GM23338 (cell line): ENCODE data around the gene RNF157. TPM values are rescaled to one million over a fixed set of nuclear protein-coding genes. Genes with fewer than 3 reads are reported as not detected.

Experiments used
- ATAC-seq: fragments of 200-7000 bp; cut with Tn5 transposase; 3 replicates; pipeline ENCODE4 v1.9.1; 2020
- DNase-seq: peaks from one replicate; pipeline ENCODE4 v3.0.0-alpha.2; 2015; ENCODE audit warnings: low spot score
- H2AFZ ChIP-seq: fragments of 200-600 bp; sonication (generic); 2 replicates; pipeline ENCODE4 v1.8.0; 2016; ENCODE audit warnings: antibody characterized with exemption, mild to moderate bottlenecking, moderate library complexity
- H3F3A ChIP-seq: fragments of 200-600 bp; sonication (generic); replicated peaks from 2 replicates; pipeline ENCODE4 v1.8.0; 2017; ENCODE audit warnings: antibody characterized with exemption, mixed run types, low read depth
- H3K27ac ChIP-seq: fragments of 200-600 bp; sonication (generic); 2 replicates; pipeline ENCODE4 v1.6.1; 2016; ENCODE audit warnings: low read depth
- H3K27me3 ChIP-seq: fragments of 200-600 bp; sonication (generic); 2 replicates; pipeline ENCODE4 v1.8.0; 2016; ENCODE audit warnings: mild to moderate bottlenecking, mixed run types, moderate library complexity; ENCODE audit not compliant: insufficient read depth
- H3K36me3 ChIP-seq: fragments of 200-600 bp; sonication (generic); 2 replicates; pipeline ENCODE4 v1.8.0; 2016; ENCODE audit warnings: mild to moderate bottlenecking; ENCODE audit not compliant: insufficient read depth
- H3K4me1 ChIP-seq: fragments of 200-600 bp; sonication (generic); 2 replicates; pipeline ENCODE4 v1.8.0; 2016; ENCODE audit warnings: mild to moderate bottlenecking, moderate library complexity; ENCODE audit not compliant: insufficient read depth
- H3K4me2 ChIP-seq: fragments of 200-600 bp; sonication (generic); 2 replicates; pipeline ENCODE4 v1.7.1; 2017; ENCODE audit warnings: mixed run types
- H3K4me3 ChIP-seq: fragments of 200-600 bp; sonication (generic); 2 replicates; pipeline ENCODE4 v1.6.1; 2016; ENCODE audit warnings: mixed run types
- H3K79me2 ChIP-seq: fragments of 200-600 bp; sonication (generic); replicated peaks from 2 replicates; pipeline ENCODE4 v1.8.0; 2017; ENCODE audit warnings: mild to moderate bottlenecking; ENCODE audit not compliant: insufficient read depth
- H3K9me2 ChIP-seq: fragments of 200-600 bp; sonication (generic); 2 replicates; pipeline ENCODE4 v1.8.0; 2017; ENCODE audit not compliant: insufficient read depth
- H4K20me1 ChIP-seq: fragments of 200-600 bp; sonication (generic); replicated peaks from 2 replicates; pipeline ENCODE4 v1.8.0; 2017; ENCODE audit warnings: mild to moderate bottlenecking; ENCODE audit not compliant: insufficient read depth
- H3K27ac Mint-ChIP-seq: 2 replicates; pipeline ENCODE4 v1.8.0; 2020; ENCODE audit warnings: inconsistent platforms, mild to moderate bottlenecking, moderate library complexity, mixed read lengths
- H3K27me3 Mint-ChIP-seq: 3 replicates; pipeline ENCODE4 v1.8.0; 2022; ENCODE audit warnings: low read depth, mild to moderate bottlenecking, moderate library complexity, mixed read lengths, inconsistent platforms; ENCODE audit not compliant: insufficient read depth, poor library complexity
- H3K36me3 Mint-ChIP-seq: 3 replicates; pipeline ENCODE4 v1.8.0; 2021; ENCODE audit warnings: low read depth, mild to moderate bottlenecking, inconsistent platforms, moderate library complexity, mixed read lengths
- H3K4me1 Mint-ChIP-seq: 3 replicates; pipeline ENCODE4 v1.8.0; 2020; ENCODE audit warnings: mild to moderate bottlenecking, inconsistent platforms, mixed read lengths
- H3K4me3 Mint-ChIP-seq: 3 replicates; pipeline ENCODE4 v1.8.0; 2021; ENCODE audit warnings: moderate library complexity, mild to moderate bottlenecking, inconsistent platforms, mixed read lengths
- H3K9me3 Mint-ChIP-seq: 3 replicates; pipeline ENCODE4 v1.8.0; 2020; ENCODE audit warnings: moderate library complexity, mild to moderate bottlenecking, inconsistent platforms, mixed read lengths
- EZH2 ChIP-seq: fragments of 200-600 bp; sonication (generic); IDR thresholded peaks from one replicate; pipeline ENCODE4 v1.8.0; 2017; ENCODE audit warnings: antibody characterized with exemption, mild to moderate bottlenecking, low read depth; ENCODE audit not compliant: unreplicated experiment
- NANOG ChIP-seq: IDR thresholded peaks from 2 replicates; pipeline ENCODE4 v1.6.1; 2016; ENCODE audit warnings: antibody characterized with exemption, borderline replicate concordance
- POLR2AphosphoS5 ChIP-seq: IDR thresholded peaks from 2 replicates; pipeline ENCODE4 v1.6.1; 2016; ENCODE audit warnings: antibody characterized with exemption, low read depth
- STAT1 ChIP-seq: IDR thresholded peaks from one replicate; pipeline ENCODE4 v1.6.1; 2016; ENCODE audit warnings: antibody characterized with exemption; ENCODE audit not compliant: unreplicated experiment
- ZNF114 ChIP-seq: fragments of 250-450 bp; sonication (Bioruptor Pico); IDR thresholded peaks from 2 replicates; pipeline ENCODE4 v1.5.0; 2020; ENCODE audit warnings: mild to moderate bottlenecking, moderate library complexity
- polyA plus RNA-seq: library from polyadenylated mRNA; unstranded; fragments of >200 nt; fragmentation: Nextera tagmentation; extraction: Ambion mirVana; gene quantifications from 2 replicates; pipeline ENCODE4 v1.2.1, GENCODE V29; 2016
- total RNA-seq: library from RNA; depleted of rRNA; stranded (reverse); fragments of >200 nt; shearing (Covaris generic); gene quantifications from 2 replicates; pipeline ENCODE4 v1.2.3, GENCODE V29; 2014
- TF ChIP-seq, protein P1 (sequence below): IDR thresholded peaks from 2 replicates; pipeline ENCODE4 v1.6.1; 2016; ENCODE audit warnings: antibody characterized with exemption
- TF ChIP-seq, protein P2 (sequence below), 2 experiments: fragments of 200-600 bp in 1 of 2; sonication (generic) in 1 of 2; conservative IDR thresholded peaks; 2 replicates each; pipeline versions ENCODE4 v1.5.1 to v1.6.1; 2016 to 2017; ENCODE audit warnings: antibody characterized with exemption in 2 of 2, low read depth in 2 of 2, mild to moderate bottlenecking in 2 of 2, moderate library complexity in 1 of 2
- TF ChIP-seq, protein P3 (sequence below): fragments of 250-450 bp; sonication (Bioruptor Pico); IDR thresholded peaks from 2 replicates; pipeline ENCODE4 v1.5.0; 2020; ENCODE audit warnings: mild to moderate bottlenecking, moderate library complexity

RNF157 gene
- total and polyA plus RNA-seq, 2 experiments from 2014 or later: 7.8 to 11.7 TPM

DNA sequence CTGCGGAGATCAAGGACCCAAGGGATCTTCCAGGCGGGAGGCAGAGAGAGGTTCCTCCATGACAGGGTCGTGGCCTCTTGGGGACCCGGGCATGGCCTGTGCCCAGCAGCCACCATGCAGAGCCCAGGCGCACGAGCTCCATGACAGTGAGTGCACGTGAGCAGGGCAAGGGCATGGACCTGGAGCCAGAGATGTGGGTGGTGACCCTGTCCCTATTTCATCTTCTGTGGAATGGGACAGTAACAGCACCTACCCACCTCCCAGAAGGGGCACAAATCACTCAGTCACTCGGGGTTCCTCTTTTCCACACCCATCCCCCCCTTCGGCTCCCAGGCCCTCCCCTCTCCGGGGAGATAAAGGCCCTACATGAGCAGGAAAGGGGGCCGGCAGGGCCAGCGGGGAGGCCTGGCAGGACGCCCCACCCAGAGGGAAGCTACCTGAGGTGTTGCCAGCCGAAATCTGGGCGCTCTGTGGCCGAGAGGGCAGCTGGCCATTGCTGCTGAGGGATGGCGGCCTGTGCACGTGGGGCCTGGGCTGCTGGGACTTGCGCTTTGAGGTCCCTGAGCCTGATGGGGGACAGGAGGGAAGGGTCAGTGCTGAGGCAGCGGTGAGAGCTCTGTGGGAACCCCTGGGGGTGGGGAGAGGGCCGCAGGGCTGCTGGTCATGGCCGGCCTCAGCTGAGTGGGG is 35.2 kb upstream of the RNF157 start:
- H2AFZ ChIP-seq: no peak overlapping the region
- H3K36me3 Mint-ChIP-seq: no peaks in the 10 kb centered on the region; the same call in 2 of the 3 replicates
- H3K27me3 Mint-ChIP-seq: peaks cover 16% of the 10 kb centered on the region
- no peaks in the 10 kb centered on the region for H3K36me3 ChIP-seq
- no peaks in the 10 kb centered on the region for H3K9me2 ChIP-seq
- H3K27me3 ChIP-seq: no peaks in the 10 kb centered on the region
- no peak overlapping the region for H3K4me3 Mint-ChIP-seq
- H3K4me3 ChIP-seq: no peak overlapping the region
- H3K9me3 Mint-ChIP-seq: no peaks in the 10 kb centered on the region
- H3F3A ChIP-seq: peaks cover 3% of the 10 kb centered on the region; the same call in 1 of the 2 replicates
- no peaks in the 10 kb centered on the region for H4K20me1 ChIP-seq
- no peak overlapping the region for H3K27ac Mint-ChIP-seq
- DNase-seq: no peak
- no peak for ATAC-seq
- H3K4me1 Mint-ChIP-seq: peaks cover 17% of the 10 kb centered on the region; the same call in 2 of the 3 replicates
- H3K4me2 ChIP-seq: no peak overlapping the region
- no peaks in the 10 kb centered on the region for H3K79me2 ChIP-seq
- H3K27ac ChIP-seq: no peak overlapping the region
- no peak for TF ChIP-seq ZNF114 (CRISPR knock-in tag)
- TF ChIP-seq EZH2: no peak
- no peak for TF ChIP-seq NANOG
- TF ChIP-seq POLR2AphosphoS5: no peak
- TF ChIP-seq, protein P1, sequence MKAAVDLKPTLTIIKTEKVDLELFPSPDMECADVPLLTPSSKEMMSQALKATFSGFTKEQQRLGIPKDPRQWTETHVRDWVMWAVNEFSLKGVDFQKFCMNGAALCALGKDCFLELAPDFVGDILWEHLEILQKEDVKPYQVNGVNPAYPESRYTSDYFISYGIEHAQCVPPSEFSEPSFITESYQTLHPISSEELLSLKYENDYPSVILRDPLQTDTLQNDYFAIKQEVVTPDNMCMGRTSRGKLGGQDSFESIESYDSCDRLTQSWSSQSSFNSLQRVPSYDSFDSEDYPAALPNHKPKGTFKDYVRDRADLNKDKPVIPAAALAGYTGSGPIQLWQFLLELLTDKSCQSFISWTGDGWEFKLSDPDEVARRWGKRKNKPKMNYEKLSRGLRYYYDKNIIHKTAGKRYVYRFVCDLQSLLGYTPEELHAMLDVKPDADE: no peak
- no peak for TF ChIP-seq STAT1
- H3K4me1 ChIP-seq: peaks cover 10% of the 10 kb centered on the region

DNA sequence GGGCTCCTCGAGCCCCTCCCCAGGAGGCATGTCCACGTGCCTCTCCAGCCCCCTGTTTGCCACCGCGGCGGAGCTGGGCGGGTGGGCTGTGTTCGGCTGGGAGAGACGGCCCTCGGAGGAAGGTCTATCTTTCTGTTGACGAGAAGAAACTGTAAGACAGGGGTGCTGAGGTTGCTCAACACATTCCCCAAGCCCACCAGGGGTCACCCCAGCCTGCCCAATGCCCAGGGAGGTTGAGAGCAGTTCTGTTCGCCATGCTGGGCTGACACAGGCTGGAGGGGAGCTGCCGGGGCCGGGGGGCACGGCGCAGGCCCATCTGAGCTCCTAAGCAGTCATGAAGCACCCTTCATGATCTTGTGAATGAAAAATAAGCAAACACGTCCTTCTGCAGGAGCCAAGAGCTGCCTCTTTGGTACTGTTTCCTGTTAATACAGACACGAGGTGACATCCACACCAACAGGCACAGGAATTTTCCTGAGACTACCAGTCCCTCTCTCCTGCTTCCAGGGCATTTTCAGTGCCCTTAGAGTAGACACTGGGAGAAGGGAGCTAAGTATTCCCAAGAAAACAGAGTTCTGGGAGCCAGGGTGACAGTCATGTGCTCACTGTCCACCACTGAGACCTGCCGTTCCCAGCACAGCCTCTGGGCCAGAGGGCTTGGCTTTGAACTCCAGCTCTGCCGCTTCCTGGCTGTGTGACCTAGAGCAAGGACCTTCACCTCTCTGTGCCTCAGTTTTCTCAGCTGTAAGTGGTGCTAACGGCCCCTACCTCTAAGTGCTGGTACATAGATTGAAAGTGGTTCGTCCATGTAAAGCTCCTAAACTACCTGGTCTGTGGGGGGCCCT is 34.0 kb upstream of the RNF157 start:
- H3K27ac Mint-ChIP-seq: no peak overlapping the region
- no peaks in the 10 kb centered on the region for H3K9me2 ChIP-seq
- no peak overlapping the region for H3K4me2 ChIP-seq
- H3K4me3 ChIP-seq: no peak overlapping the region
- ATAC-seq (no peak), DNase-seq (no peak)
- H3F3A ChIP-seq: peaks cover 3% of the 10 kb centered on the region; the same call in 1 of the 2 replicates
- H3K36me3 Mint-ChIP-seq: peaks cover 4% of the 10 kb centered on the region; the same call in 1 of the 3 replicates
- peaks cover 25% of the 10 kb centered on the region for H3K4me1 Mint-ChIP-seq
- no peak overlapping the region for H2AFZ ChIP-seq
- TF ChIP-seq POLR2AphosphoS5: no peak
- TF ChIP-seq, protein P2, sequence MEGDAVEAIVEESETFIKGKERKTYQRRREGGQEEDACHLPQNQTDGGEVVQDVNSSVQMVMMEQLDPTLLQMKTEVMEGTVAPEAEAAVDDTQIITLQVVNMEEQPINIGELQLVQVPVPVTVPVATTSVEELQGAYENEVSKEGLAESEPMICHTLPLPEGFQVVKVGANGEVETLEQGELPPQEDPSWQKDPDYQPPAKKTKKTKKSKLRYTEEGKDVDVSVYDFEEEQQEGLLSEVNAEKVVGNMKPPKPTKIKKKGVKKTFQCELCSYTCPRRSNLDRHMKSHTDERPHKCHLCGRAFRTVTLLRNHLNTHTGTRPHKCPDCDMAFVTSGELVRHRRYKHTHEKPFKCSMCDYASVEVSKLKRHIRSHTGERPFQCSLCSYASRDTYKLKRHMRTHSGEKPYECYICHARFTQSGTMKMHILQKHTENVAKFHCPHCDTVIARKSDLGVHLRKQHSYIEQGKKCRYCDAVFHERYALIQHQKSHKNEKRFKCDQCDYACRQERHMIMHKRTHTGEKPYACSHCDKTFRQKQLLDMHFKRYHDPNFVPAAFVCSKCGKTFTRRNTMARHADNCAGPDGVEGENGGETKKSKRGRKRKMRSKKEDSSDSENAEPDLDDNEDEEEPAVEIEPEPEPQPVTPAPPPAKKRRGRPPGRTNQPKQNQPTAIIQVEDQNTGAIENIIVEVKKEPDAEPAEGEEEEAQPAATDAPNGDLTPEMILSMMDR (conservative IDR thresholded peaks at IDR 0.05; ENCODE audit: low read depth in 2 of 2): peak in 1 of 2 experiments; percentile 32; a peak in 1 of 4 replicates
- TF ChIP-seq, protein P3, sequence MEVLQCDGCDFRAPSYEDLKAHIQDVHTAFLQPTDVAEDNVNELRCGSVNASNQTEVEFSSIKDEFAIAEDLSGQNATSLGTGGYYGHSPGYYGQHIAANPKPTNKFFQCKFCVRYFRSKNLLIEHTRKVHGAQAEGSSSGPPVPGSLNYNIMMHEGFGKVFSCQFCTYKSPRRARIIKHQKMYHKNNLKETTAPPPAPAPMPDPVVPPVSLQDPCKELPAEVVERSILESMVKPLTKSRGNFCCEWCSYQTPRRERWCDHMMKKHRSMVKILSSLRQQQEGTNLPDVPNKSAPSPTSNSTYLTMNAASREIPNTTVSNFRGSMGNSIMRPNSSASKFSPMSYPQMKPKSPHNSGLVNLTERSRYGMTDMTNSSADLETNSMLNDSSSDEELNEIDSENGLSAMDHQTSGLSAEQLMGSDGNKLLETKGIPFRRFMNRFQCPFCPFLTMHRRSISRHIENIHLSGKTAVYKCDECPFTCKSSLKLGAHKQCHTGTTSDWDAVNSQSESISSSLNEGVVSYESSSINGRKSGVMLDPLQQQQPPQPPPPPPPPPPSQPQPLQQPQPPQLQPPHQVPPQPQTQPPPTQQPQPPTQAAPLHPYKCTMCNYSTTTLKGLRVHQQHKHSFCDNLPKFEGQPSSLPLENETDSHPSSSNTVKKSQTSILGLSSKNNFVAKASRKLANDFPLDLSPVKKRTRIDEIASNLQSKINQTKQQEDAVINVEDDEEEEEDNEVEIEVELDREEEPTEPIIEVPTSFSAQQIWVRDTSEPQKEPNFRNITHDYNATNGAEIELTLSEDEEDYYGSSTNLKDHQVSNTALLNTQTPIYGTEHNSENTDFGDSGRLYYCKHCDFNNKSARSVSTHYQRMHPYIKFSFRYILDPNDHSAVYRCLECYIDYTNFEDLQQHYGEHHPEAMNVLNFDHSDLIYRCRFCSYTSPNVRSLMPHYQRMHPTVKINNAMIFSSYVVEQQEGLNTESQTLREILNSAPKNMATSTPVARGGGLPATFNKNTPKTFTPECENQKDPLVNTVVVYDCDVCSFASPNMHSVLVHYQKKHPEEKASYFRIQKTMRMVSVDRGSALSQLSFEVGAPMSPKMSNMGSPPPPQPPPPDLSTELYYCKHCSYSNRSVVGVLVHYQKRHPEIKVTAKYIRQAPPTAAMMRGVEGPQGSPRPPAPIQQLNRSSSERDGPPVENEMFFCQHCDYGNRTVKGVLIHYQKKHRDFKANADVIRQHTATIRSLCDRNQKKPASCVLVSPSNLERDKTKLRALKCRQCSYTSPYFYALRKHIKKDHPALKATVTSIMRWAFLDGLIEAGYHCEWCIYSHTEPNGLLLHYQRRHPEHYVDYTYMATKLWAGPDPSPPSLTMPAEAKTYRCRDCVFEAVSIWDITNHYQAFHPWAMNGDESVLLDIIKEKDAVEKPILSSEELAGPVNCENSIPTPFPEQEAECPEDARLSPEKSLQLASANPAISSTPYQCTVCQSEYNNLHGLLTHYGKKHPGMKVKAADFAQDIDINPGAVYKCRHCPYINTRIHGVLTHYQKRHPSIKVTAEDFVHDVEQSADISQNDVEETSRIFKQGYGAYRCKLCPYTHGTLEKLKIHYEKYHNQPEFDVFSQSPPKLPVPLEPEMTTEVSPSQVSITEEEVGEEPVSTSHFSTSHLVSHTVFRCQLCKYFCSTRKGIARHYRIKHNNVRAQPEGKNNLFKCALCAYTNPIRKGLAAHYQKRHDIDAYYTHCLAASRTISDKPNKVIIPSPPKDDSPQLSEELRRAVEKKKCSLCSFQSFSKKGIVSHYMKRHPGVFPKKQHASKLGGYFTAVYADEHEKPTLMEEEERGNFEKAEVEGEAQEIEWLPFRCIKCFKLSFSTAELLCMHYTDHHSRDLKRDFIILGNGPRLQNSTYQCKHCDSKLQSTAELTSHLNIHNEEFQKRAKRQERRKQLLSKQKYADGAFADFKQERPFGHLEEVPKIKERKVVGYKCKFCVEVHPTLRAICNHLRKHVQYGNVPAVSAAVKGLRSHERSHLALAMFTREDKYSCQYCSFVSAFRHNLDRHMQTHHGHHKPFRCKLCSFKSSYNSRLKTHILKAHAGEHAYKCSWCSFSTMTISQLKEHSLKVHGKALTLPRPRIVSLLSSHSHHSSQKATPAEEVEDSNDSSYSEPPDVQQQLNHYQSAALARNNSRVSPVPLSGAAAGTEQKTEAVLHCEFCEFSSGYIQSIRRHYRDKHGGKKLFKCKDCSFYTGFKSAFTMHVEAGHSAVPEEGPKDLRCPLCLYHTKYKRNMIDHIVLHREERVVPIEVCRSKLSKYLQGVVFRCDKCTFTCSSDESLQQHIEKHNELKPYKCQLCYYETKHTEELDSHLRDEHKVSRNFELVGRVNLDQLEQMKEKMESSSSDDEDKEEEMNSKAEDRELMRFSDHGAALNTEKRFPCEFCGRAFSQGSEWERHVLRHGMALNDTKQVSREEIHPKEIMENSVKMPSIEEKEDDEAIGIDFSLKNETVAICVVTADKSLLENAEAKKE (CRISPR knock-in tag): no peak
- no peaks in the 10 kb centered on the region for H3K9me3 Mint-ChIP-seq
- H3K27me3 Mint-ChIP-seq: peaks cover 16% of the 10 kb centered on the region
- no peak overlapping the region for H3K27ac ChIP-seq
- H3K4me3 Mint-ChIP-seq: no peak overlapping the region
- H3K79me2 ChIP-seq: no peaks in the 10 kb centered on the region
- H4K20me1 ChIP-seq: no peaks in the 10 kb centered on the region
- H3K36me3 ChIP-seq: no peaks in the 10 kb centered on the region
- no peaks in the 10 kb centered on the region for H3K27me3 ChIP-seq
- peaks cover 10% of the 10 kb centered on the region for H3K4me1 ChIP-seq
